WTC11 (cell line): ENCODE data around the gene CPSF3. TPM values are rescaled to one million over a fixed set of nuclear protein-coding genes. Genes with fewer than 3 reads are reported as not detected.
A peak's percentile ranks its signal among the peaks of the same experiment; 100 is the strongest.
"Not testable (repeated sequence)": the region's sequence is repeated elsewhere in the genome, so short reads cannot be mapped to it uniquely, and the experiment has no call there.

Experiments
- ATAC-seq: fragments of 200-7000 bp; cut with Tn5 transposase; 2 replicates; pipeline ENCODE4 v1.10.0; 2021; ENCODE audit warnings: mild to moderate bottlenecking, moderate library complexity
- CTCF ChIA-PET: fragments of 300-600 bp; sonication (Branson Sonifier 250); formaldehyde crosslinking; loops from one replicate; lab custom pipeline; 2021; ENCODE audit warnings: antibody characterized with exemption; lab: Charles Lee
- POLR2A ChIA-PET: fragments of 350-600 bp; sonication (Branson Sonifier 250); formaldehyde crosslinking; loops from one replicate; lab custom pipeline; 2021; ENCODE audit warnings: antibody characterized with exemption; lab: Charles Lee
- DNase-seq: peaks from one replicate; pipeline ENCODE4 v3.0.0; 2021; ENCODE audit warnings: low spot score
- H3K27ac Mint-ChIP-seq: 2 replicates; pipeline ENCODE4 v1.8.0; 2021; ENCODE audit warnings: mixed read lengths
- H3K27me3 Mint-ChIP-seq: 2 replicates; pipeline ENCODE4 v1.8.0; 2021; ENCODE audit warnings: low read depth, mild to moderate bottlenecking, moderate library complexity, mixed read lengths
- H3K36me3 Mint-ChIP-seq: 2 replicates; pipeline ENCODE4 v1.8.0; 2021; ENCODE audit warnings: mixed read lengths
- H3K4me1 Mint-ChIP-seq: 2 replicates; pipeline ENCODE4 v1.8.0; 2022; ENCODE audit warnings: mixed read lengths
- H3K4me3 Mint-ChIP-seq: 2 replicates; pipeline ENCODE4 v1.8.0; 2021; ENCODE audit warnings: mild to moderate bottlenecking, moderate library complexity, mixed read lengths
- H3K9me3 Mint-ChIP-seq: 2 replicates; pipeline ENCODE4 v1.8.0; 2021; ENCODE audit warnings: mixed read lengths
- ATF1 ChIP-seq: sonication (generic); formaldehyde crosslinking; IDR thresholded peaks from 2 replicates; pipeline ENCODE4 v1.8.1; 2023; ENCODE audit warnings: mild to moderate bottlenecking, moderate library complexity, missing genetic modification reagents
- CBFB ChIP-seq: sonication (generic); formaldehyde crosslinking; IDR thresholded peaks from 2 replicates; pipeline ENCODE4 v1.8.1; 2022; ENCODE audit warnings: mild to moderate bottlenecking, low read depth, missing genetic modification reagents
- E2F5 ChIP-seq: sonication (generic); formaldehyde crosslinking; IDR thresholded peaks from 2 replicates; pipeline ENCODE4 v1.8.1; 2022; ENCODE audit warnings: mild to moderate bottlenecking, moderate library complexity, missing genetic modification reagents
- EMX1 ChIP-seq: fragments of 250-450 bp; sonication (Bioruptor Pico); IDR thresholded peaks from 2 replicates; pipeline ENCODE4 v1.8.0; 2021; ENCODE audit warnings: mild to moderate bottlenecking
- ESRRA ChIP-seq: sonication (generic); formaldehyde crosslinking; IDR thresholded peaks from 2 replicates; pipeline ENCODE4 v1.8.1; 2022; ENCODE audit warnings: mild to moderate bottlenecking, missing genetic modification reagents, borderline replicate concordance
- FOXJ3 ChIP-seq: sonication (generic); formaldehyde crosslinking; IDR thresholded peaks from 2 replicates; pipeline ENCODE4 v1.9.0; 2021; ENCODE audit warnings: missing genetic modification reagents, mild to moderate bottlenecking, borderline replicate concordance
- HMGA2 ChIP-seq: fragments of 250-450 bp; sonication (Bioruptor Pico); IDR thresholded peaks from 2 replicates; pipeline ENCODE4 v1.4.0; 2021; ENCODE audit warnings: mild to moderate bottlenecking, moderate library complexity
- JAZF1 ChIP-seq: fragments of 250-450 bp; sonication (Bioruptor Pico); IDR thresholded peaks from 2 replicates; pipeline ENCODE4 v1.9.0; 2021; ENCODE audit warnings: moderate library complexity, mild to moderate bottlenecking, inconsistent platforms
- JUN ChIP-seq: sonication (generic); formaldehyde crosslinking; IDR thresholded peaks from 2 replicates; pipeline ENCODE4 v1.8.0; 2023; ENCODE audit warnings: mild to moderate bottlenecking, missing genetic modification reagents
- NR1H2 ChIP-seq: sonication (generic); formaldehyde crosslinking; IDR thresholded peaks from 2 replicates; pipeline ENCODE4 v1.9.0; 2021; ENCODE audit warnings: mild to moderate bottlenecking, moderate library complexity, missing genetic modification reagents
- ZNF423 ChIP-seq: fragments of 250-450 bp; sonication (Bioruptor Pico); IDR thresholded peaks from 2 replicates; pipeline ENCODE4 v2.1.2; 2022; ENCODE audit warnings: mild to moderate bottlenecking, moderate library complexity
- total RNA-seq: library from RNA; stranded (reverse); gene quantifications from 3 replicates; pipeline ENCODE4 v1.2.3, GENCODE V29; 2021
- TF ChIP-seq, protein P1 (sequence below): sonication (generic); formaldehyde crosslinking; IDR thresholded peaks from 2 replicates; pipeline ENCODE4 v1.8.1; 2023; ENCODE audit warnings: mild to moderate bottlenecking, missing genetic modification reagents, borderline replicate concordance
- TF ChIP-seq, protein P2 (sequence below): sonication (generic); formaldehyde crosslinking; IDR thresholded peaks from 2 replicates; pipeline ENCODE4 v1.8.1; 2023; ENCODE audit warnings: mild to moderate bottlenecking, missing genetic modification reagents, moderate library complexity

CPSF3 gene
- total RNA-seq, 1 experiment from 2014 or later: 88.4 TPM

DNA sequence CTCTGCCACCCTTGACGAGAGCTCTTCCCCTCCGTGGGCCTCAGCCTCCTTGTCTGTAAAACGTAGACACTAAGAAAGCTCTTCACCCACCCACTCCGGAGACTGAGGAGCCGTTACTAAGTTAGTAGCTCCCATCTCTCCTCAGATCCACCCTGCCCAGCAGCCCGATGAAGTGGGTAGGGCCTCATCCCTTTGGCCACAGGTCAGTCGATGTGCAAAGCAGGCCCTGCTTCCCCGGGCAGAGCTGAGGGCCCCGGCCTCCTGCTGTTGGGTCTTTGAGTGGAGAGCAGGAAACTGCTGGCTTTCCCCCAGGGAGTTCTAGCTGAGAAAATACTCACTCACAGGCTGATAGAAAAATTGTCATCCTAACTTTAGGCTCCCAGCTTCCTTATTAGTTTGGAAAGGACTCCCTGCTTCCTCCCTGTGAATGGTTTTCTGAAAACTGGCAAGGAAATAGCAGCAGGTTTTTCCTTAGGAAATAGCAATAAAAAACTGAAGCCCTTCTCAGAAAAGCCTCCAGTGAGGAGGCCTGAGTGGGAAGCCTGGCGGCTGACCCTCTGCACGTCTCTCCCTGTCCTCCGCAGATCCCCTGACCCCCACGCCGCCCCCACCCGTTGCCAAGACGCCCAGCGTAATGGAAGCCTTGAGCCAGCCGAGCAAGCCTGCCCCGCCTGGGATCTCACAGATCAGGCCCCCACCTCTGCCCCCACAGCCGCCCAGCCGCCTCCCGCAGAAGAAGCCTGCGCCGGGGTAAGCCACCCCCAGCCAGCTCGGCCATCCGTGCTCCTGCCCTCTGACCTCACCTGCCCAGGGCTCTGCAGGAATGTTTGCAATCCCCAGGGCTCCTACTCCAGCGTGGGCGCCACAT, 30.3 kb upstream of the CPSF3 start:
- ATAC-seq: peak; percentile 82
- peaks cover 12% of the 10 kb centered on the region for H3K4me1 Mint-ChIP-seq
- DNase-seq: peak; percentile 43
- POLR2A ChIA-PET: interaction anchor here (0.6 kb wide), 2 partner anchors 242 to 1521 kb away, joined by 3 to 8 read pairs; no protein-coding TSS in a partner anchor
- no peak overlapping the region for H3K27ac Mint-ChIP-seq
- H3K27me3 Mint-ChIP-seq: no peaks in the 10 kb centered on the region
- H3K36me3 Mint-ChIP-seq: peaks cover 3% of the 10 kb centered on the region
- CTCF ChIA-PET: interaction anchor here (0.8 to 2.2 kb wide), 8 partner anchors 9 to 254 kb away, joined by 3 to 15 read pairs (median 4); no protein-coding TSS in a partner anchor
- H3K4me3 Mint-ChIP-seq: no peak overlapping the region
- peak; percentile 71; the same call in 1 of the 2 replicates for TF ChIP-seq ZNF423 (CRISPR knock-in tag)
- no peak for TF ChIP-seq ATF1 (CRISPR knock-in tag)
- no peaks in the 10 kb centered on the region for H3K9me3 Mint-ChIP-seq

GRCh38 chr2:9394816-9395215, 28.6 kb upstream of the CPSF3 start:
- CTCF ChIA-PET: no interaction called here
- no peaks in the 10 kb centered on the region for H3K27me3 Mint-ChIP-seq
- no peak overlapping the region for H3K4me3 Mint-ChIP-seq
- TF ChIP-seq CBFB: no peak
- ATAC-seq: no peak
- POLR2A ChIA-PET: no interaction called here
- no peaks in the 10 kb centered on the region for H3K9me3 Mint-ChIP-seq
- H3K4me1 Mint-ChIP-seq: peaks cover 16% of the 10 kb centered on the region
- DNase-seq: no peak
- H3K27ac Mint-ChIP-seq: no peak overlapping the region
- H3K36me3 Mint-ChIP-seq: peaks cover 3% of the 10 kb centered on the region

DNA sequence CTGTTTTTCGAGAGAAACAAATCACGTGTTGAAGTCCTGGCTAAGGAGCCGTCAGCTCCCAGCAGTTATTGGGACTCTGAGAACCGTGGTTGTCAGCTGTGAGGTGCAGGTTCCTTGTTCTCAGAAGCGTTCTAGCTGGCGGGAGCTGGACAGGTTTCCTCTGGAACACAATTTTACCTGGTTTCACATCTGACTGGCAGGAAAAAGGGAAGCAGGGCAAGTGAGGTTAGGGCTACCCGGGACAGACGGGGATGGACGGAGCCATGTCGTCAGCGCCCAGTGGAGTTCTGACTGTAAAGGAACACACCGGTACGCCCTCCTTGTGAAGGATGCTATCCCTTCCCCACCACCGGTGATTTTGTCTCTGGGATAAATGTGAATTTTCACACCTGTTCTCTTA, 26.3 kb upstream of the CPSF3 start:
- ChIA-PET POLR2A (no interaction called here), CTCF (no interaction called here)
- no peak overlapping the region for H3K4me3 Mint-ChIP-seq
- H3K36me3 Mint-ChIP-seq: peaks cover 3% of the 10 kb centered on the region
- H3K4me1 Mint-ChIP-seq: peaks cover 22% of the 10 kb centered on the region
- H3K9me3 Mint-ChIP-seq: no peaks in the 10 kb centered on the region
- no peak overlapping the region for H3K27ac Mint-ChIP-seq
- ATAC-seq (no peak), DNase-seq (no peak)
- H3K27me3 Mint-ChIP-seq: no peaks in the 10 kb centered on the region
- TF ChIP-seq EMX1 (CRISPR knock-in tag) (no peak), FOXJ3 (CRISPR knock-in tag) (no peak), JUN (no peak), JAZF1 (CRISPR knock-in tag) (no peak), NR1H2 (no peak), ESRRA (CRISPR knock-in tag) (no peak), HMGA2 (CRISPR knock-in tag) (no peak), E2F5 (CRISPR knock-in tag) (no peak)
- TF ChIP-seq, protein P1, sequence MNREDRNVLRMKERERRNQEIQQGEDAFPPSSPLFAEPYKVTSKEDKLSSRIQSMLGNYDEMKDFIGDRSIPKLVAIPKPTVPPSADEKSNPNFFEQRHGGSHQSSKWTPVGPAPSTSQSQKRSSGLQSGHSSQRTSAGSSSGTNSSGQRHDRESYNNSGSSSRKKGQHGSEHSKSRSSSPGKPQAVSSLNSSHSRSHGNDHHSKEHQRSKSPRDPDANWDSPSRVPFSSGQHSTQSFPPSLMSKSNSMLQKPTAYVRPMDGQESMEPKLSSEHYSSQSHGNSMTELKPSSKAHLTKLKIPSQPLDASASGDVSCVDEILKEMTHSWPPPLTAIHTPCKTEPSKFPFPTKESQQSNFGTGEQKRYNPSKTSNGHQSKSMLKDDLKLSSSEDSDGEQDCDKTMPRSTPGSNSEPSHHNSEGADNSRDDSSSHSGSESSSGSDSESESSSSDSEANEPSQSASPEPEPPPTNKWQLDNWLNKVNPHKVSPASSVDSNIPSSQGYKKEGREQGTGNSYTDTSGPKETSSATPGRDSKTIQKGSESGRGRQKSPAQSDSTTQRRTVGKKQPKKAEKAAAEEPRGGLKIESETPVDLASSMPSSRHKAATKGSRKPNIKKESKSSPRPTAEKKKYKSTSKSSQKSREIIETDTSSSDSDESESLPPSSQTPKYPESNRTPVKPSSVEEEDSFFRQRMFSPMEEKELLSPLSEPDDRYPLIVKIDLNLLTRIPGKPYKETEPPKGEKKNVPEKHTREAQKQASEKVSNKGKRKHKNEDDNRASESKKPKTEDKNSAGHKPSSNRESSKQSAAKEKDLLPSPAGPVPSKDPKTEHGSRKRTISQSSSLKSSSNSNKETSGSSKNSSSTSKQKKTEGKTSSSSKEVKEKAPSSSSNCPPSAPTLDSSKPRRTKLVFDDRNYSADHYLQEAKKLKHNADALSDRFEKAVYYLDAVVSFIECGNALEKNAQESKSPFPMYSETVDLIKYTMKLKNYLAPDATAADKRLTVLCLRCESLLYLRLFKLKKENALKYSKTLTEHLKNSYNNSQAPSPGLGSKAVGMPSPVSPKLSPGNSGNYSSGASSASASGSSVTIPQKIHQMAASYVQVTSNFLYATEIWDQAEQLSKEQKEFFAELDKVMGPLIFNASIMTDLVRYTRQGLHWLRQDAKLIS (CRISPR knock-in tag): no peak
- TF ChIP-seq, protein P2, sequence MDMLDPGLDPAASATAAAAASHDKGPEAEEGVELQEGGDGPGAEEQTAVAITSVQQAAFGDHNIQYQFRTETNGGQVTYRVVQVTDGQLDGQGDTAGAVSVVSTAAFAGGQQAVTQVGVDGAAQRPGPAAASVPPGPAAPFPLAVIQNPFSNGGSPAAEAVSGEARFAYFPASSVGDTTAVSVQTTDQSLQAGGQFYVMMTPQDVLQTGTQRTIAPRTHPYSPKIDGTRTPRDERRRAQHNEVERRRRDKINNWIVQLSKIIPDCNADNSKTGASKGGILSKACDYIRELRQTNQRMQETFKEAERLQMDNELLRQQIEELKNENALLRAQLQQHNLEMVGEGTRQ (CRISPR knock-in tag): no peak

- peaks cover 15% of the 10 kb centered on the region for H3K4me1 Mint-ChIP-seq
- DNase-seq, ATAC-seq, H3K27me3 Mint-ChIP-seq, POLR2A ChIA-PET, H3K27ac Mint-ChIP-seq, CTCF ChIA-PET, H3K4me3 Mint-ChIP-seq, H3K9me3 Mint-ChIP-seq, H3K36me3 Mint-ChIP-seq: not testable (repeated sequence)
Observed at GRCh38 chr2:9398251-9398650, 25.2 kb upstream of the CPSF3 start.
